Parathyroid adenoma (tissue), 2 donors: ENCODE results near the gene KCNQ1.

Source experiments
- H2AFZ ChIP-seq: fragments of 300-600 bp; sonication (generic); one replicate; pipeline ENCODE4 v1.7.0; 2017; ENCODE audit warnings: antibody characterized with exemption, mild to moderate bottlenecking
- H3K27ac ChIP-seq: fragments of 300-600 bp; sonication (generic); one replicate; pipeline ENCODE4 v1.7.0; 2017
- H3K27me3 ChIP-seq: fragments of 300-600 bp; sonication (generic); one replicate; pipeline ENCODE4 v1.7.0; 2017; ENCODE audit warnings: low read length; ENCODE audit not compliant: control insufficient read depth, insufficient read depth
- H3K36me3 ChIP-seq: fragments of 300-600 bp; sonication (generic); one replicate; pipeline ENCODE4 v1.7.0; 2017; ENCODE audit warnings: low read length; ENCODE audit not compliant: control insufficient read depth, insufficient read depth
- H3K4me1 ChIP-seq: fragments of 300-600 bp; sonication (generic); one replicate; pipeline ENCODE4 v1.7.0; 2017; ENCODE audit warnings: control low read depth
- H3K4me2 ChIP-seq: fragments of 300-600 bp; sonication (generic); one replicate; pipeline ENCODE4 v1.7.0; 2017; ENCODE audit warnings: low read length
- H3K4me3 ChIP-seq: fragments of 300-600 bp; sonication (generic); one replicate; pipeline ENCODE4 v1.7.0; 2017; ENCODE audit warnings: low read depth, low read length
- H3K79me2 ChIP-seq: fragments of 300-600 bp; sonication (generic); one replicate; pipeline ENCODE4 v1.7.0; 2017; ENCODE audit warnings: control low read depth
- H3K9ac ChIP-seq: fragments of 300-600 bp; sonication (generic); one replicate; pipeline ENCODE4 v1.7.0; 2017; ENCODE audit warnings: mild to moderate bottlenecking
- H3K9me3 ChIP-seq: fragments of 300-600 bp; sonication (generic); one replicate; pipeline ENCODE4 v1.7.0; 2017; ENCODE audit warnings: low read length; ENCODE audit not compliant: control insufficient read depth
- TF ChIP-seq, protein P1 (sequence below): fragments of 300-600 bp; sonication (generic); IDR thresholded peaks from one replicate; pipeline ENCODE4 v1.7.0; 2017; ENCODE audit warnings: antibody characterized with exemption, mild to moderate bottlenecking
- donor health status: primary hyperparathyroidism.

The KCNQ1 gene

DNA sequence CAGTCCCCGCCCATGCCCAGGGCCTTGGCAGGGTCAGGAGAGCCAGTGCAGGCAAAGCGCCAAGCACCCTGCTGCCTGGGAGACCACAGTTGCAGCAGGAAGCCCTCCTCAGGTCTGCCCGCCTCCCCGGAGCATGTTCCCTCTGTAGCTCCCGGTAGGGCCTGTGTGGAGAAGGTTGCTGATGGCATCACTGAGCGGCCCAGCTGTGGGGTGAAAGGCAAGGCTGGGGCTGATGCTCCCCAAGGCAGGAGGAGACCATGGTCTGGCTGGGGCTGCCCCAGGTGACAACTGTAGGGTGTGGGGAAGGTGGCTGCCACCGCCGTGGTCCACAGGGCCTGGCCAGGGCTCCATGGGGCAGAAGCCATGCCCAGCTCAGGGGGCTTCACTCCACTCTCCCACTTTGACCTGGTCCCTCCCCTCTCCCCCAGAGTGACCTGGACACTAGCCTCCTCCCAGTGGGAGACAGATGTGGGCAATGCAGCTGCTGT, 387.8 kb downstream of the KCNQ1 start:
- Histone ChIP-seq H3K9ac (no peak overlapping the region), H3K27me3 (no peaks in the 10 kb centered on the region), H3K36me3 (no peaks in the 10 kb centered on the region), H3K4me3 (no peak overlapping the region), H2AFZ (no peak overlapping the region), H3K79me2 (no peaks in the 10 kb centered on the region), H3K4me2 (no peak overlapping the region), H3K27ac (no peak overlapping the region), H3K9me3 (no peaks in the 10 kb centered on the region), H3K4me1 (peaks cover 3% of the 10 kb centered on the region)
- TF ChIP-seq, protein P1, sequence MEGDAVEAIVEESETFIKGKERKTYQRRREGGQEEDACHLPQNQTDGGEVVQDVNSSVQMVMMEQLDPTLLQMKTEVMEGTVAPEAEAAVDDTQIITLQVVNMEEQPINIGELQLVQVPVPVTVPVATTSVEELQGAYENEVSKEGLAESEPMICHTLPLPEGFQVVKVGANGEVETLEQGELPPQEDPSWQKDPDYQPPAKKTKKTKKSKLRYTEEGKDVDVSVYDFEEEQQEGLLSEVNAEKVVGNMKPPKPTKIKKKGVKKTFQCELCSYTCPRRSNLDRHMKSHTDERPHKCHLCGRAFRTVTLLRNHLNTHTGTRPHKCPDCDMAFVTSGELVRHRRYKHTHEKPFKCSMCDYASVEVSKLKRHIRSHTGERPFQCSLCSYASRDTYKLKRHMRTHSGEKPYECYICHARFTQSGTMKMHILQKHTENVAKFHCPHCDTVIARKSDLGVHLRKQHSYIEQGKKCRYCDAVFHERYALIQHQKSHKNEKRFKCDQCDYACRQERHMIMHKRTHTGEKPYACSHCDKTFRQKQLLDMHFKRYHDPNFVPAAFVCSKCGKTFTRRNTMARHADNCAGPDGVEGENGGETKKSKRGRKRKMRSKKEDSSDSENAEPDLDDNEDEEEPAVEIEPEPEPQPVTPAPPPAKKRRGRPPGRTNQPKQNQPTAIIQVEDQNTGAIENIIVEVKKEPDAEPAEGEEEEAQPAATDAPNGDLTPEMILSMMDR = no peak

DNA sequence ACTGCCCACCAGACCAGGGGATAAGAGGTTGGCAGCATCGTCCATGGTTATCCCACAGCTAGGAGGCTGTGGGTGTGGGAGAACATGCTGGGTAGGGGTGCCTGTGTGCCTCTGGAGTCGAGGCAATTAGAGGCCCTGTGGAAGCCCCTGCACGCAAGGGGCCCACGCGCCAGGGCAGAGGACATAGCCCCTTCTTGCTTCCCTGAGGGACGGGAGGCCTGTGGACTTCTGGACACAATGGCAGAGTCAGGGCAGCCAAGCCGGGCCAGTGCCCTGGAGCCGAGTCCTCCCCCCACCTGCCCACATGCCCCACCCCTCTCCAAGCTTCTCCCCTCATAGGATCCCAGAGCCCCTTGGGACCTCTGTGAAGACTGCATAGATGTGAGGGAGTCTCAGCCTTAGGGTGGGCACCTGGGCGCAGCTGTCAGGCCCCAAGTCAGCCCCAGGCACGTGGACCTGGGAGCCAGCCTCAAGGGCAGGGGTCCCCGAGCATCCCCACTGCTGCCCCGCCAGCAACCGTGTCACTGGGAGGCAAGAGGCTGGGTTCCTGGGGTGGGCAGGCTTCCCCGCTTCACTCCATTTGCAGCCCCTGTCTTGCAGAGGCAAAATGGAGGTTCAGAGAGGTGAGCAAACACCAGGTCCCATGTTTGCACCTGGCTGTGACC, 388.4 kb downstream of the KCNQ1 start:
- H3K36me3 ChIP-seq = no peaks in the 10 kb centered on the region
- H3K9ac ChIP-seq = no peak overlapping the region
- H2AFZ ChIP-seq = no peak overlapping the region
- H3K4me3 ChIP-seq = no peak overlapping the region
- no peak overlapping the region for H3K27ac ChIP-seq
- H3K4me2 ChIP-seq = no peak overlapping the region
- H3K4me1 ChIP-seq = peaks cover 3% of the 10 kb centered on the region
- H3K9me3 ChIP-seq = no peaks in the 10 kb centered on the region
- no peaks in the 10 kb centered on the region for H3K79me2 ChIP-seq
- H3K27me3 ChIP-seq = no peaks in the 10 kb centered on the region
- TF ChIP-seq, protein P1 = no peak

DNA sequence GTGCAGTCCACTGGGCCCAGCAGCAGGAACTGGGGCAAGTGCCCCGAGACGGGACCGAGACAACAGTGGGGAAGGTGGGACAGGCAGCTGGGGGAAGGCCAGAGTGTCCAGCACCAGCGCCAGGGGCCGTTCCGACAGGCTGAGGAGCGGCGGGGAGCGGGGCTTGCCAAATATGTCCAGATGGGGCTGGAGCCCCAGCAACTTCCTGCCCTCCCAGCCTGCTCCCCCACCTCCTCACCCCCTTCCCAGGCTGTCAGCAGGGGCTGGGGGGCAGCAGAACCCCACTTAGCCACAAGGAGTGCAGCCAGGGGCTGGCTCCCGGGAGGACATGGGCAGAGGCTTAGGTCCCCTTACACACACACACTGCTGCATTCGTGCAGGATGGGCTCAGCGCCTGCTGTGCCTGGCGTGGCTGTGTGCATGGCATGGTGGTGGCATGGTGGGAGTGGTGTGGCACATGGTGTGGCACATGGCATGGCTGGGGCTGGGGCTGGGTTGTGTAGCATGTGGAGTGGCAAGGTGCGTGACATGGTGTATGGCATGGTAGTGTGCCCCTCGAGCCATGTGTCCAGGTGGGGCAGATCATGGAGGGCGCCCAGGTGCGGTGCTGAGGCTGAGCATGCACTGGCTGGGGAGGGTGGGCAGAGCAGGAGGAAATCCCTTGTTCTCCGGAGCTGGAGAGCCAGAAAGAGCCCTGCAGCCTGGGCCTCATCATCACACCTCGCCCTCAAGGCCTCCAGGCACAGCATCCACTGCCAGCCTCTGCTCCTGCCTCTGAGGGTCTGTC, 389.1 kb downstream of the KCNQ1 start:
- H3K27ac ChIP-seq = no peak overlapping the region
- no peak overlapping the region for H3K4me2 ChIP-seq
- no peak overlapping the region for H2AFZ ChIP-seq
- peaks cover 3% of the 10 kb centered on the region for H3K4me1 ChIP-seq
- H3K27me3 ChIP-seq = no peaks in the 10 kb centered on the region
- no peaks in the 10 kb centered on the region for H3K9me3 ChIP-seq
- no peaks in the 10 kb centered on the region for H3K36me3 ChIP-seq
- H3K79me2 ChIP-seq = no peaks in the 10 kb centered on the region
- H3K4me3 ChIP-seq = no peak overlapping the region
- TF ChIP-seq, protein P1 = no peak
- H3K9ac ChIP-seq = no peak overlapping the region

DNA sequence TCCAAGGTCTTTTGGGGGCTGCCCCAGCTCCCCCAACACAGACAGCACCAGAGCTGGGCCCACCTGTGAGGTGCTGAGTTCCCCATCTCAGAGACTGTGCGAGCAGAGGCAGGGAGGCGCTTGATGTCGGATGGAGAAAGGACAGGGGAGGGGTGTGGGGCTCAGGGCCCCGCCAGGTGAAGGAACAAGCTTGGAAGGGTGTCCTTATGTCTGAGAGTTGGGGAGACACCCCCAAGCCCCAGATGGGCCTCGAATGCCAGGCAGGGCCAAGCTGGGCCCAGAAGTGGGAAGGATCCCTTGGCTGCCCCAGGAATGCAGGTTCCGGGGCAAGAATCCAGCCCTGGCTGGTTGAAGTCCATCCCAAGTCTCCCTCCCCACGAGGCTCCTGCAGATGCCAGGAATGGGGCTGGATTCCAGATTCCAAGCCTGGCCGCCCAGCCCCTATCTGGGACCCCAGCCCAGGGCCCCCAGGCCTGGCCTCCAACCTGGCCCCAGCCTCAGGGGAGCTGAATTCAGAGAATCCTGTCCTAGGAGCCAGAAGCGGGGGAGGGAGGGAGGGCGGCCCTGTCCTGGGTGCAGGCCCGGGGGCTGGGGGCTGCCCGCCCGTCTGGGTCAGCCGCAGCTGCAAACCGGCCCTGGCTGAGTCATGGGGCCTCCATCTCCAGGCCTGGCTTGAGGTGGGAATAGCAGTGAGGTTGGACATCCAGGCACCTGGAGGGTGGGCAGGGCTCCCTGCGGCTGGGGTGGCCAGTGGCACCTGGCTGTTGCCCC, 389.9 kb downstream of the KCNQ1 start:
- Histone ChIP-seq H3K27me3 (no peaks in the 10 kb centered on the region), H3K36me3 (no peaks in the 10 kb centered on the region), H2AFZ (no peak overlapping the region), H3K79me2 (no peaks in the 10 kb centered on the region), H3K27ac (no peak overlapping the region), H3K9me3 (no peaks in the 10 kb centered on the region), H3K9ac (no peak overlapping the region), H3K4me3 (no peak overlapping the region), H3K4me2 (no peak overlapping the region), H3K4me1 (peaks cover 3% of the 10 kb centered on the region)
- TF ChIP-seq, protein P1 = no peak
